ENCODE measurements around the gene CLEC20A. TPM values are rescaled to one million over a fixed set of nuclear protein-coding genes. Genes with fewer than 3 reads are reported as not detected.
"Not testable (repeated sequence)": the region's sequence is repeated elsewhere in the genome, so short reads cannot be mapped to it uniquely, and the experiment has no call there.

The CLEC20A gene
- total RNA-seq, 1 donor from 2014 or later = not detected

DNA sequence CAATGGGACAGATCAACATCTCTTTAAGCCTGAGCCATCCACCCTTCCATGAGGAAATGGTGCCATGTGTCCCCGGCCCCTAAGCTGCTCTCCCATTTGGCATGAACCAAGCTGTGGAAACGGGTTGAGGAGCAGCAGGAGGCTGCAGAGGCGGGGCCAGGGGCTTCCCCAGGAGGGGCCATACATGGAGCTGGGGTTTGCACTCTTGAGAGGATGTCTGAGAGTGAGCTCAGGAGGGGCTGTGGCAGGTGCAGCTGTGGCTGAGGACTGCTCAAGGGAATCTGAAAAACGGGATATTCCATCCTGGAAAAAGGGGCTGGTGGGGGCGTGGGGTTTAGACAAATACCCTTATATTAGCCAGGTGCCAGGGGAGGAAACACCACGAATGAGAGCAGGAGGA lies 7.1 kb upstream of the CLEC20A start:
- Mint-ChIP-seq H3K4me1 (ENCODE audit: low read depth) (no peaks in the 10 kb centered on the region), H3K27ac (ENCODE audit: unreplicated experiment) (no peak overlapping the region), H3K4me3 (ENCODE audit: unreplicated experiment) (no peak overlapping the region), H3K9me3 (ENCODE audit: low read depth) (no peaks in the 10 kb centered on the region), H3K27me3 (ENCODE audit: low read depth) (no peaks in the 10 kb centered on the region), H3K36me3 (ENCODE audit: low read depth) (no peaks in the 10 kb centered on the region)
- TF ChIP-seq, protein P1, sequence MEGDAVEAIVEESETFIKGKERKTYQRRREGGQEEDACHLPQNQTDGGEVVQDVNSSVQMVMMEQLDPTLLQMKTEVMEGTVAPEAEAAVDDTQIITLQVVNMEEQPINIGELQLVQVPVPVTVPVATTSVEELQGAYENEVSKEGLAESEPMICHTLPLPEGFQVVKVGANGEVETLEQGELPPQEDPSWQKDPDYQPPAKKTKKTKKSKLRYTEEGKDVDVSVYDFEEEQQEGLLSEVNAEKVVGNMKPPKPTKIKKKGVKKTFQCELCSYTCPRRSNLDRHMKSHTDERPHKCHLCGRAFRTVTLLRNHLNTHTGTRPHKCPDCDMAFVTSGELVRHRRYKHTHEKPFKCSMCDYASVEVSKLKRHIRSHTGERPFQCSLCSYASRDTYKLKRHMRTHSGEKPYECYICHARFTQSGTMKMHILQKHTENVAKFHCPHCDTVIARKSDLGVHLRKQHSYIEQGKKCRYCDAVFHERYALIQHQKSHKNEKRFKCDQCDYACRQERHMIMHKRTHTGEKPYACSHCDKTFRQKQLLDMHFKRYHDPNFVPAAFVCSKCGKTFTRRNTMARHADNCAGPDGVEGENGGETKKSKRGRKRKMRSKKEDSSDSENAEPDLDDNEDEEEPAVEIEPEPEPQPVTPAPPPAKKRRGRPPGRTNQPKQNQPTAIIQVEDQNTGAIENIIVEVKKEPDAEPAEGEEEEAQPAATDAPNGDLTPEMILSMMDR (IDR thresholded peaks at IDR 0.05) = no peak
- DNase-seq (ENCODE audit: low spot score) = no peak

DNA sequence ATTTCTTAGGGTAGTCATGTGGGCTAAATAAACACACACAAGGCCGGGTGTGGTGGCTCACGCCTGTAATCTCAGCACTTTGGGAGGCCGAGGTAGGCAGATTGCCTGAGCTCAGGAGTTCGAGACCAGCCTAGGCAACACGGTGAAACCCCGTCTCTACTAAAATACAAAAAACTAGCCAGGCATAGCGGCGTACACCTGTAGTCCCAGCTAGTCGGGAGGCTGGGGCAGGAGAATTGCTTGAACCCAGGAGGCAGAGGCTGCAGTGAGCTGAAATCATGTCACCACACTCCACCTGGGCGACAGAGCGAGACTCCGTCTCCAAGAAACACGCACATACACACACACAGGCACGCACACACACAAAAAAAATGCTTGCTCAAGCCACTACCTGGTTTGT lies 6.6 kb upstream of the CLEC20A start:
- H3K4me1 Mint-ChIP-seq (ENCODE audit: low read depth); H3K9me3 Mint-ChIP-seq (ENCODE audit: low read depth); H3K27ac Mint-ChIP-seq (ENCODE audit: unreplicated experiment); DNase-seq (ENCODE audit: low spot score); H3K4me3 Mint-ChIP-seq (ENCODE audit: unreplicated experiment); H3K36me3 Mint-ChIP-seq (ENCODE audit: low read depth); H3K27me3 Mint-ChIP-seq (ENCODE audit: low read depth): not testable (repeated sequence)

- Mint-ChIP-seq H3K4me3 (ENCODE audit: unreplicated experiment) (no peak overlapping the region), H3K27ac (ENCODE audit: unreplicated experiment) (no peak overlapping the region), H3K9me3 (ENCODE audit: low read depth) (no peaks in the 10 kb centered on the region), H3K4me1 (ENCODE audit: low read depth) (no peaks in the 10 kb centered on the region), H3K36me3 (ENCODE audit: low read depth) (no peaks in the 10 kb centered on the region), H3K27me3 (ENCODE audit: low read depth) (no peaks in the 10 kb centered on the region)
- TF ChIP-seq, protein P1 (IDR thresholded peaks at IDR 0.05) = no peak
- DNase-seq (ENCODE audit: low spot score) = no peak
Measured at GRCh38 chr1:178502856-178503255, 6.1 kb upstream of the CLEC20A start.

DNA sequence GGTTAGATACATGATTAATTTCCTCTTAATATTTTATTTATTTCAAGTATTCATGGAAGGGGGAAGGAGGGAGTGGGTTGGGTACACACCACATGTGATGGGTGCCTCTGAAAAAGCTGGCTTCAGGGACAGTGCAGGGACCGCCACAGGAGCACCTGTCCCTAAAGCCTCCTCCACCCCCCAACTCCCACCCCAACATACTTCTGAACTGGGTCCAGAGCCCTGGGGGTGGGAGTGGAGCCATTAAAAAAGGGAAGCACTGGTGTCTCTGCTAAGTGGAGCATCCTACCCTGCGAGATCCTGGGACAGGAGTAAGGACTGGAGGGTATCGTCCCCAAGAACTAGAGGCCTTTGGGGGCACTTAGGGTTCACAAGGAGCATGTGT lies 5.6 kb upstream of the CLEC20A start:
- TF ChIP-seq, protein P1 (IDR thresholded peaks at IDR 0.05) = no peak
- Mint-ChIP-seq H3K27ac (ENCODE audit: unreplicated experiment) (no peak overlapping the region), H3K36me3 (ENCODE audit: low read depth) (no peaks in the 10 kb centered on the region), H3K4me1 (ENCODE audit: low read depth) (no peaks in the 10 kb centered on the region), H3K9me3 (ENCODE audit: low read depth) (no peaks in the 10 kb centered on the region), H3K4me3 (ENCODE audit: unreplicated experiment) (no peak overlapping the region), H3K27me3 (ENCODE audit: low read depth) (no peaks in the 10 kb centered on the region)
- no peak for DNase-seq (ENCODE audit: low spot score)

DNA sequence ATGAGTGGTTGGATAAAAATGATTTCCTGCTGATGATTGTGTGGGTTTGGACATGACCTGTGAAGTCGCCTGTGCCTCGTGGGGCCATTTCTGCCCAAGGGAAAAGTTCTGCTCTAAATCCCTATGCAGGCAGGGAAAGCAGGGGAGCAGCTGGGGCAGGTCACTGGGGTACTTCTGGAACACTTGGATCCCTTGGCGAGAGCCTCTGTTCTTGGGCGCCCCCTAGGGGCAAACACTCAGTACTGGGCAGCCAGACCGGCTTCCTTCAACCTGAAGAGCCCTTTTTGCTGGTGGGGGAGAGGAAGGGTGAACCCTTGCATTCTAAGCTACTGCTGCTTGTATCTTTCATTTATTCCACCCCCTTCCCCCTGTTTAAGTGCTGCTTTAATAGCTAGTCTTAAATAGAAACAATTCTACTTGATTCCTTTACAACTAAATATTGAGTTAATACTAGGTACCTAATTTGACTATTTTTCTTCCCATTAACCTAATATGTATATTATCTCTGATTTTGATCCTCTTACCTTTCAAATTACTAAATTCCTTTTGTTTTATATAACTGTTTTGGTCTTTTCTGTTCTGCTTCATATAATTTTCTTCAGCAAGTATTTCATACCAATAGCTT lies 5.1 kb upstream of the CLEC20A start:
- TF ChIP-seq, protein P1 (IDR thresholded peaks at IDR 0.05) = peak; percentile 92
- Mint-ChIP-seq H3K4me3 (ENCODE audit: unreplicated experiment) (no peak overlapping the region), H3K36me3 (ENCODE audit: low read depth) (no peaks in the 10 kb centered on the region), H3K9me3 (ENCODE audit: low read depth) (no peaks in the 10 kb centered on the region), H3K27ac (ENCODE audit: unreplicated experiment) (no peak overlapping the region), H3K4me1 (ENCODE audit: low read depth) (no peaks in the 10 kb centered on the region), H3K27me3 (ENCODE audit: low read depth) (no peaks in the 10 kb centered on the region)
- DNase-seq (ENCODE audit: low spot score) = no peak

GRCh38 chr1:178500936-178501554 lies 4.3 kb upstream of the CLEC20A start:
- H3K27ac Mint-ChIP-seq (ENCODE audit: unreplicated experiment) = no peak overlapping the region
- H3K4me1 Mint-ChIP-seq (ENCODE audit: low read depth) = no peaks in the 10 kb centered on the region
- H3K4me3 Mint-ChIP-seq (ENCODE audit: unreplicated experiment) = no peak overlapping the region
- no peaks in the 10 kb centered on the region for H3K36me3 Mint-ChIP-seq (ENCODE audit: low read depth)
- no peaks in the 10 kb centered on the region for H3K9me3 Mint-ChIP-seq (ENCODE audit: low read depth)
- TF ChIP-seq, protein P1 (IDR thresholded peaks at IDR 0.05) = no peak
- no peak for DNase-seq (ENCODE audit: low spot score)
- no peaks in the 10 kb centered on the region for H3K27me3 Mint-ChIP-seq (ENCODE audit: low read depth)
